ENCODE data around the gene BUD13.
"Not testable (repeated sequence)": the region's sequence is repeated elsewhere in the genome, so short reads cannot be mapped to it uniquely, and the experiment has no call there.

BUD13 gene

GRCh38 chr11:116772443-116773202, at the start of gene BUD13:
Gene BUD13 (minus strand): TSS chr11:116772987. CDS start chr11:116772964, 23 bp downstream.
- no peak for FAIRE-seq

GRCh38 chr11:116822575-116822974, 49.8 kb upstream of the BUD13 start:
- no peak for FAIRE-seq

GRCh38 chr11:116821050-116821918, 48.5 kb upstream of the BUD13 start:
- no peak for FAIRE-seq

- no peak for FAIRE-seq
Measured at GRCh38 chr11:116819049-116819448, 46.3 kb upstream of the BUD13 start.

- no peak for FAIRE-seq
Measured at GRCh38 chr11:116814502-116814901, 41.7 kb upstream of the BUD13 start.

GRCh38 chr11:116813781-116814471, 41.1 kb upstream of the BUD13 start:
- no peak for FAIRE-seq

- FAIRE-seq = no peak
Measured at GRCh38 chr11:116813170-116813569, 40.4 kb upstream of the BUD13 start.

GRCh38 chr11:116812109-116812508, 39.3 kb upstream of the BUD13 start:
- FAIRE-seq = no peak

GRCh38 chr11:116811194-116811593, 38.4 kb upstream of the BUD13 start:
- no peak for FAIRE-seq

- FAIRE-seq = no peak
Measured at GRCh38 chr11:116808262-116809175, 35.7 kb upstream of the BUD13 start.

- FAIRE-seq = no peak
Measured at GRCh38 chr11:116807601-116808261, 34.9 kb upstream of the BUD13 start.

GRCh38 chr11:116804001-116804400, 31.2 kb upstream of the BUD13 start:
- no peak for FAIRE-seq

- FAIRE-seq = not testable (repeated sequence)
Measured at GRCh38 chr11:116801662-116802061, 28.9 kb upstream of the BUD13 start.

GRCh38 chr11:116800610-116801009, 27.8 kb upstream of the BUD13 start:
- FAIRE-seq = no peak

- no peak for FAIRE-seq
Measured at GRCh38 chr11:116798368-116798767, 25.6 kb upstream of the BUD13 start.

- FAIRE-seq = no peak
Measured at GRCh38 chr11:116797816-116798215, 25.0 kb upstream of the BUD13 start.

- FAIRE-seq = no peak
Measured at GRCh38 chr11:116796548-116796947, 23.8 kb upstream of the BUD13 start.

GRCh38 chr11:116794851-116795250, 22.1 kb upstream of the BUD13 start:
- no peak for FAIRE-seq

GRCh38 chr11:116793772-116794097, 20.9 kb upstream of the BUD13 start:
- no peak for FAIRE-seq

GRCh38 chr11:116792869-116793771, 20.3 kb upstream of the BUD13 start:
- no peak for FAIRE-seq

All from islet of Langerhans (tissue), 1 donor.